ENCODE data around the gene B4GALNT4.
"Not testable (repeated sequence)": the region's sequence is repeated elsewhere in the genome, so short reads cannot be mapped to it uniquely, and the experiment has no call there.

Gene B4GALNT4

GRCh38 chr11:332651-333480 is 36.4 kb upstream of the B4GALNT4 start:
- POLR2A ChIA-PET (ENCODE audit: low non-redundant PET) = no interaction called here
- no peak for TF ChIP-seq CTCF (conservative IDR thresholded peaks at IDR 0.05; ENCODE audit: low read depth)
- DNase-seq (ENCODE audit: low spot score) = no peak
- CTCF ChIA-PET = no interaction called here
- H3K27ac ChIP-seq = no peak overlapping the region

- DNase-seq (ENCODE audit: low spot score); POLR2A ChIA-PET (ENCODE audit: low non-redundant PET); CTCF ChIA-PET; H3K27ac ChIP-seq: not testable (repeated sequence)
Observed at GRCh38 chr11:333616-334263, 35.6 kb upstream of the B4GALNT4 start.

- TF ChIP-seq CTCF (conservative IDR thresholded peaks at IDR 0.05; ENCODE audit: low read depth) = no peak
- ChIA-PET CTCF (no interaction called here), POLR2A (ENCODE audit: low non-redundant PET) (no interaction called here)
- DNase-seq (ENCODE audit: low spot score) = no peak
- H3K27ac ChIP-seq = no peak overlapping the region
Observed at GRCh38 chr11:334264-334994, 34.9 kb upstream of the B4GALNT4 start.

- POLR2A ChIA-PET (ENCODE audit: low non-redundant PET) = no interaction called here
- no peak for TF ChIP-seq CTCF (conservative IDR thresholded peaks at IDR 0.05; ENCODE audit: low read depth)
- H3K27ac ChIP-seq = no peak overlapping the region
- DNase-seq (ENCODE audit: low spot score) = no peak
- CTCF ChIA-PET = interaction anchor here (0.7 kb wide), 1 partner anchor 567 kb away, joined by 4 read pairs; no protein-coding TSS in a partner anchor
Observed at GRCh38 chr11:335779-336658, 33.3 kb upstream of the B4GALNT4 start.

GRCh38 chr11:336659-337198 is 32.6 kb upstream of the B4GALNT4 start:
- TF ChIP-seq CTCF (conservative IDR thresholded peaks at IDR 0.05; ENCODE audit: low read depth) = no peak
- POLR2A ChIA-PET (ENCODE audit: low non-redundant PET) = no interaction called here
- no peak for DNase-seq (ENCODE audit: low spot score)
- no peak overlapping the region for H3K27ac ChIP-seq
- CTCF ChIA-PET = no interaction called here

GRCh38 chr11:337711-338110 is 31.6 kb upstream of the B4GALNT4 start:
- no peak for DNase-seq (ENCODE audit: low spot score)
- CTCF ChIA-PET = no interaction called here
- POLR2A ChIA-PET (ENCODE audit: low non-redundant PET) = no interaction called here
- H3K27ac ChIP-seq = no peak overlapping the region
- TF ChIP-seq CTCF (conservative IDR thresholded peaks at IDR 0.05; ENCODE audit: low read depth) = no peak

Data from RWPE1 (cell line).